HepG2 (cell line): ENCODE data around the gene PPP2R2C. TPM values are rescaled to one million over a fixed set of nuclear protein-coding genes. Genes with fewer than 3 reads are reported as not detected.
A peak's percentile ranks its signal among the peaks of the same experiment; 100 is the strongest.

Experiments used
- ATAC-seq: fragments of 200-7000 bp; cut with Tn5 transposase; 3 replicates; pipeline ENCODE4 v1.9.1; 2020; ENCODE audit warnings: mild to moderate bottlenecking, moderate library complexity
- BruUV-seq: library from RNA; stranded (reverse); fragments of 400-500 nt; replicated peaks from 2 replicates; lab custom pipeline; 2021; lab: Mats Ljungman, UMichigan
- CTCF ChIA-PET: fragments of 300-600 bp; formaldehyde crosslinking; extraction: SDS; loops from one replicate; lab custom pipeline; 2021; ENCODE audit warnings: low total read pairs, inconsistent platforms, low intra/inter-chr PET ratio; lab: Yijun Ruan, JAX
- POLR2A ChIA-PET: fragments of 350-600 bp; sonication (Branson Sonifier 250); formaldehyde crosslinking; loops from one replicate; lab custom pipeline; 2020; ENCODE audit warnings: antibody characterized with exemption, inconsistent platforms; lab: Yijun Ruan, JAX
- DNase-seq: peaks from one replicate; pipeline ENCODE4 v3.0.0-alpha.2; 2015; ENCODE audit warnings: low spot score
- FAIRE-seq: peaks from 3 replicates; lab custom pipeline; 2011; peaks lifted over from hg19 to GRCh38; lab: Jason Lieb, UNC
- H2AFZ ChIP-seq: one replicate; pipeline ENCODE4 v1.6.1; 2011; ENCODE audit warnings: low read length, inconsistent platforms
- H3K27ac ChIP-seq: fragments of 300-600 bp; 3 replicates; pipeline ENCODE4 v1.8.0; 2011; ENCODE audit warnings: mixed run types, mild to moderate bottlenecking, mixed read lengths, low read length, inconsistent platforms; ENCODE audit not compliant: insufficient read depth; ENCODE audit errors: extremely low read length
- H3K27me3 ChIP-seq, 2 experiments: fragments of 200-600 bp in 1 of 2; 2 replicates in 1 of 2; 3 replicates in 1 of 2; pipeline versions ENCODE4 v1.6.0 to v1.8.0; 2011; ENCODE audit warnings: low read length in 2 of 2, mild to moderate bottlenecking in 2 of 2, moderate library complexity in 2 of 2, inconsistent platforms in 1 of 2; ENCODE audit not compliant: insufficient read depth in 2 of 2, control insufficient read depth in 1 of 2
- H3K36me3 ChIP-seq, 2 experiments: fragments of 200-600 bp in 1 of 2; replicated peaks in 1 of 2; 2 replicates in 1 of 2; 3 replicates in 1 of 2; pipeline versions ENCODE4 v1.5.1 to v1.8.0; 2011; ENCODE audit warnings: low read length in 2 of 2, inconsistent platforms in 1 of 2; ENCODE audit not compliant: insufficient read depth in 2 of 2, control insufficient read depth in 1 of 2
- H3K4me1 ChIP-seq: 2 replicates; pipeline ENCODE4 v1.5.1; 2012; ENCODE audit warnings: low read length, inconsistent platforms; ENCODE audit not compliant: insufficient read depth
- H3K4me2 ChIP-seq: 2 replicates; pipeline ENCODE4 v1.6.0; 2011; ENCODE audit warnings: low read depth, low read length, inconsistent platforms
- H3K4me3 ChIP-seq, 3 experiments: fragments of 200-600 bp in 1 of 3; sonication (generic), shearing (Covaris generic) in 1 of 3; replicated peaks in 1 of 3; 2 replicates each; pipeline ENCODE4 v1.5.1; 2011 to 2016; ENCODE audit warnings: low read length in 3 of 3, inconsistent platforms in 2 of 3, low read depth in 2 of 3, mild to moderate bottlenecking in 2 of 3, control low read depth in 1 of 3, mixed read lengths in 1 of 3; ENCODE audit not compliant: insufficient read depth in 1 of 3
- H3K79me2 ChIP-seq: one replicate; pipeline ENCODE4 v1.6.1; 2011; ENCODE audit warnings: low read length, inconsistent platforms; ENCODE audit not compliant: insufficient read depth
- H3K9ac ChIP-seq: 2 replicates; pipeline ENCODE4 v1.6.0; 2011; ENCODE audit warnings: mild to moderate bottlenecking, low read depth, low read length, inconsistent platforms; ENCODE audit not compliant: insufficient read depth
- H3K9me3 ChIP-seq: 2 replicates; pipeline ENCODE4 v1.5.1; 2012; ENCODE audit warnings: mild to moderate bottlenecking, low read length
- H4K20me1 ChIP-seq: 2 replicates; pipeline ENCODE4 v1.6.0; 2011; ENCODE audit warnings: inconsistent platforms, mild to moderate bottlenecking, low read length, moderate library complexity; ENCODE audit not compliant: insufficient read depth
- IKZF5 ChIP-seq: IDR thresholded peaks from 2 replicates; pipeline ENCODE4 v1.6.1; 2018; ENCODE audit warnings: missing genetic modification reagents, mild to moderate bottlenecking, missing compliant biosample characterization
- RFX3 ChIP-seq: IDR thresholded peaks from 2 replicates; pipeline ENCODE4 v1.6.1; 2016; ENCODE audit warnings: missing biosample characterization, missing genetic modification reagents
- SIN3A ChIP-seq: IDR thresholded peaks from 2 replicates; pipeline ENCODE4 v1.6.1; 2011; ENCODE audit warnings: low read depth, mild to moderate bottlenecking, control low read depth, low read length, borderline replicate concordance
- THAP8 ChIP-seq: sonication (generic); formaldehyde crosslinking; IDR thresholded peaks from 2 replicates; pipeline ENCODE4 v1.5.1; 2020; ENCODE audit warnings: missing genetic modification reagents, mild to moderate bottlenecking, borderline replicate concordance
- ZNF256 ChIP-seq: sonication (generic); formaldehyde crosslinking; conservative IDR thresholded peaks from 2 replicates; pipeline ENCODE4 v1.4.0; 2020; ENCODE audit warnings: missing genetic modification reagents
- ZNF44 ChIP-seq: sonication (generic); formaldehyde crosslinking; IDR thresholded peaks from 2 replicates; pipeline ENCODE4 v1.5.1; 2020; ENCODE audit warnings: mild to moderate bottlenecking, missing genetic modification reagents
- ZNF678 ChIP-seq: sonication (generic); formaldehyde crosslinking; IDR thresholded peaks from 2 replicates; pipeline ENCODE4 v1.4.0; 2020; ENCODE audit warnings: mild to moderate bottlenecking, missing genetic modification reagents
- WGBS: methylation state at CpG from one replicate; pipeline ENCODE4 v1.1.6; 2017; ENCODE audit warnings: low lambda C conversion rate; 5-methylcytosine and 5-hydroxymethylcytosine counted together
- in situ Hi-C: cut with HindIII; loops from 2 replicates; pipeline ENCODE4 v1.10.0; 2017; ENCODE audit warnings: low pct_unique_long_range_greater_than_20kb; ENCODE audit not compliant: extremely low pct_ligation_motif_present
- intact Hi-C: fragments of 100-400 bp; cut with micrococcal nuclease; formaldehyde crosslinking; loops from one replicate; pipeline ENCODE4 v1.10.0; 2022; ENCODE audit not compliant: unreplicated experiment
- polyA plus RNA-seq, 8 experiments: library from polyadenylated mRNA; depleted of rRNA in 3 of 8; stranded (reverse) in 7 of 8; unstranded in 1 of 8; fragments of >200 nt; fragmentation: Illumina TruSeq in 4 of 8; extraction: Trizol in 4 of 8; gene quantifications; 2 replicates each; pipeline versions ENCODE4 v1.2.1 to v1.2.3, GENCODE V29; 2011 to 2016; ENCODE audit warnings: low read depth in 4 of 8, missing spikeins in 1 of 8, mixed read lengths in 1 of 8; ENCODE audit not compliant: insufficient read depth in 1 of 8
- total RNA-seq, 5 experiments: library from RNA; depleted of rRNA; stranded (reverse); fragments of >200 nt; fragmentation: Illumina TruSeq; extraction: Trizol; gene quantifications; 2 replicates each; pipeline ENCODE4 v1.2.3, GENCODE V29; 2016; ENCODE audit warnings: low read depth in 1 of 5

PPP2R2C gene
- total and polyA plus RNA-seq, 2 of the 13 experiments (the other 11 are each of a cell fraction or from before 2014, with no cell fraction given): 0.60 to 8.6 TPM

GRCh38 chr4:6354119-6354518, 118.3 kb downstream of the PPP2R2C start:
- Histone ChIP-seq H3K36me3 (no peaks in the 10 kb centered on the region), H3K9ac (no peak overlapping the region), H3K79me2 (no peaks in the 10 kb centered on the region), H3K4me2 (no peak overlapping the region), H3K27me3 (peaks cover 5 to 44% of the 10 kb centered on the region in 2 experiments; a peak in 3 of 5 replicates), H3K9me3 (no peaks in the 10 kb centered on the region), H4K20me1 (no peaks in the 10 kb centered on the region), H3K27ac (no peak overlapping the region), H3K4me3 (no peak overlapping the region), H3K4me1 (no peaks in the 10 kb centered on the region)
- no peak for DNase-seq
- CTCF ChIA-PET: no interaction called here
- 14% methylated on average over 8 of the region's 15 CpGs for WGBS
- in situ Hi-C loops: no loop called here
- BruUV-seq: no TSS peak
- FAIRE-seq: no peak
- POLR2A ChIA-PET: no interaction called here
- peak; percentile 55 for ATAC-seq
- TF ChIP-seq ZNF44 (CRISPR knock-in tag): no peak
- no peak for TF ChIP-seq ZNF256 (CRISPR knock-in tag)
- no peak for TF ChIP-seq THAP8
- TF ChIP-seq IKZF5 (CRISPR knock-in tag): no peak
- no peak for TF ChIP-seq RFX3
- TF ChIP-seq SIN3A: no peak
- TF ChIP-seq ZNF678: no peak
- TF ChIP-seq, all 625 proteins: peak for 0
- no peak overlapping the region for H2AFZ ChIP-seq
- intact Hi-C loops: no loop called here
